Measurements from ENCODE around the gene TNS3.

Gene TNS3

DNA sequence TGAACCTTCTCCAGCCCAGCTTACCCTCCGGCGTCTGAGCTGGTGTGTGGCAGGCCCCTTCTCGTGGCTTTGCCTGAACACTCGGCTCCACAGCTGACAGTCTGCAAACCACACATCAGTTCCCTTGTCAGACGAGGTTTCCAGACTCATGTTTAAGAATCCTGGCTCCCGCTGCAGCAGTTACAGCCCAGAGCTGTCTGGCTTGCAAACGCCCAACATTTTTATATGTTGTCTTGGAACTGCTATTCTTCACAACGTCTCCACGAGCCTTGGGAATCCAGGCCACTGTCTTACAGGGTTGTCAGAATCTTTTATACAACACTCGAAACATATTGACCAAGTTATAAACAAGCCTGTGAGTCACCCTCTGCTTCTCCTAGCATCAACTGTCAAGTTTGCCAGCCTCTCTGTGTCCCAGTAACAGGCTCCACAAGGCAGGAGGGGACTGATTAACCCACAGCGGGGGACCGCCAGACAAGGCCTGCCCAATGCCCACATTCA, 68.1 kb downstream of the TNS3 start:
- in situ Hi-C loops (cut with MboI; ENCODE audit: low pct_unique_long_range_greater_than_20kb, low sequenced_read_pairs, unreplicated experiment) = no loop called here
- no peak for DNase-seq (ENCODE audit: low spot score)
- TF ChIP-seq, protein P1, sequence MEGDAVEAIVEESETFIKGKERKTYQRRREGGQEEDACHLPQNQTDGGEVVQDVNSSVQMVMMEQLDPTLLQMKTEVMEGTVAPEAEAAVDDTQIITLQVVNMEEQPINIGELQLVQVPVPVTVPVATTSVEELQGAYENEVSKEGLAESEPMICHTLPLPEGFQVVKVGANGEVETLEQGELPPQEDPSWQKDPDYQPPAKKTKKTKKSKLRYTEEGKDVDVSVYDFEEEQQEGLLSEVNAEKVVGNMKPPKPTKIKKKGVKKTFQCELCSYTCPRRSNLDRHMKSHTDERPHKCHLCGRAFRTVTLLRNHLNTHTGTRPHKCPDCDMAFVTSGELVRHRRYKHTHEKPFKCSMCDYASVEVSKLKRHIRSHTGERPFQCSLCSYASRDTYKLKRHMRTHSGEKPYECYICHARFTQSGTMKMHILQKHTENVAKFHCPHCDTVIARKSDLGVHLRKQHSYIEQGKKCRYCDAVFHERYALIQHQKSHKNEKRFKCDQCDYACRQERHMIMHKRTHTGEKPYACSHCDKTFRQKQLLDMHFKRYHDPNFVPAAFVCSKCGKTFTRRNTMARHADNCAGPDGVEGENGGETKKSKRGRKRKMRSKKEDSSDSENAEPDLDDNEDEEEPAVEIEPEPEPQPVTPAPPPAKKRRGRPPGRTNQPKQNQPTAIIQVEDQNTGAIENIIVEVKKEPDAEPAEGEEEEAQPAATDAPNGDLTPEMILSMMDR (IDR thresholded peaks at IDR 0.05; ENCODE audit: extremely low read depth, insufficient read depth, missing control alignments) = no peak

DNA sequence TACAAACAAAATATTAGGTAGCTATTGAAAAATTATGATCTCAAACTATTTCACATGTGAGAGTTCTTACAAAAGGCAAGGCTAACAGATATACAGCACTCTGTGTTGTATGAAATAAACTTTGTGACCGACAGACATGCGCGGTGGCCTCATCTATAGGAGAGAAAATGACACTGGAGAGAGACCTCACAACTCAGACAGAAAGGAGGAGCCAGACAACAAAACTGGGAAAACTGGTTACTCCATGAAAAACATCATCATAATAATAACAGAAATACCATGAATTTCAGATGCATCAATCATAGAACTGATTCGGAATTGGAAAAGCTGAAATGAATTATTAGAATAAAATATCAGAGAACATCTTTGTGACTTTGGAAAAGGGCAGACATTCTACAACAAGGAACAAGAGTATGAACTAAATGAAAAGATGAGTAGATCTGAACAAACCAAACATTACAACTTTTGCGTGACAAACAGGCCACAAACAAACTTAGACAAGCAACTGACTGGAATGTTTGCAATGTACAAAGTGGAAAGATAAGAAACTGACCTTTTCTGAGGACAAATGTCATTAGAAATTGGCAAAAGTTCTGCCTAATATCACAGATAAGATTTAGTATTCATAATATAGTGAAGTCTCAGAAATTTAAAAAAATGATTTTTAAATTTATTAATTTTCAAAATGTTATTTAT, 69.3 kb downstream of the TNS3 start:
- in situ Hi-C loops (cut with MboI; ENCODE audit: low pct_unique_long_range_greater_than_20kb, low sequenced_read_pairs, unreplicated experiment) = no loop called here
- no peak for DNase-seq (ENCODE audit: low spot score)
- TF ChIP-seq, protein P1 (IDR thresholded peaks at IDR 0.05; ENCODE audit: extremely low read depth, insufficient read depth, missing control alignments) = no peak

DNA sequence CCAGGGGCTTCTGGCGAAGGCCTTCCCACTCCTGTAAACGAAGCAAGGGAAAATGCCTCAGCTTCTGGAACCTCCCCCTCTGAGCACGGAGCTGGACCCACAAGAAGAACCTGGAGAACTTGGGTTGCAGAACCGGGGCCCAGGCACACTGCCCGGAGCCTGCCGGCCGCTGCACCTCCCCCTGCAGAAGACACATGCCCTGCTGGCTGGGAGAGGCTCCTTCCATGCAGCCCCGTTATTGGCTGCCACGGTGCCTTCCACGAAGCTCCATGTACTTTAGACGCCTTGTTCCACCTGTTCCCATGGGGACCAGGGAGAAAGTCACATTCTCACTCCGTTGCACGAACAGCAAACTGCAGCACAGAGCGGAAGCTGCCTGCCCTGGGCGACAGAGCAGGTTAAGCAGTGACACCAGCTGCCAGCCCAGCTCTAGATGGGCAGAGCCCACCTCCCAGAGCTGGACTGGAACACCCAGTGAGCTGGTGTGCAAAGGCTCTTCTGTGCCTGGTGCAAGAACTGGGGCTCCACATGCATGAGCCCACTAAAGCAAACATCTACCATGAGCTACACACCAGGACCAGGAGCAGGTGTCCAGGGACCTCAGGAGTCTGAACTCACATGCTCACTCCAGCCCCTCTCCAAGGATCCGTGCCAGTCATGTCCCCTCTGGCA, 70.1 kb downstream of the TNS3 start:
- TF ChIP-seq, protein P1 (IDR thresholded peaks at IDR 0.05; ENCODE audit: extremely low read depth, insufficient read depth, missing control alignments) = no peak
- in situ Hi-C loops (cut with MboI; ENCODE audit: low pct_unique_long_range_greater_than_20kb, low sequenced_read_pairs, unreplicated experiment) = no loop called here
- no peak for DNase-seq (ENCODE audit: low spot score)

DNA sequence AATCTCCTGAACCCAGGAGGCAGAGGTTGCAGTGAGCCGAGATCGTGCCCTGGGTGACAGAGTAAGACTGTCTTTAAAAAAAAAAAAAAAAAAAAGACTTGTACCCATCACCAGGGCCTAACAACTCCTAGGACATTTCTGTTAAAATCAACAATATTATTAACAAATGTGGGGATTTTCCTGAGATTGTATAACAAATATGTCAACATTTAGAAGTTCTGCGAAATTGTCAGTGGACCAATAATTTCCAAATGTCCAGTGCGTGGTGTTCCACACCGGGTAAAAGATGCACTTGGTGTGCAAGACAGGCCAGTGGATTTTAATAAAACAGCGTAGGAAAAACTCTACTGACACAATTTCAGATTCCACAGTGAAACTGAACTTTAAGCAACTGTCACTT, 71.1 kb downstream of the TNS3 start:
- TF ChIP-seq, protein P1 (IDR thresholded peaks at IDR 0.05; ENCODE audit: extremely low read depth, insufficient read depth, missing control alignments) = no peak
- no peak for DNase-seq (ENCODE audit: low spot score)
- in situ Hi-C loops (cut with MboI; ENCODE audit: low pct_unique_long_range_greater_than_20kb, low sequenced_read_pairs, unreplicated experiment) = no loop called here

DNA sequence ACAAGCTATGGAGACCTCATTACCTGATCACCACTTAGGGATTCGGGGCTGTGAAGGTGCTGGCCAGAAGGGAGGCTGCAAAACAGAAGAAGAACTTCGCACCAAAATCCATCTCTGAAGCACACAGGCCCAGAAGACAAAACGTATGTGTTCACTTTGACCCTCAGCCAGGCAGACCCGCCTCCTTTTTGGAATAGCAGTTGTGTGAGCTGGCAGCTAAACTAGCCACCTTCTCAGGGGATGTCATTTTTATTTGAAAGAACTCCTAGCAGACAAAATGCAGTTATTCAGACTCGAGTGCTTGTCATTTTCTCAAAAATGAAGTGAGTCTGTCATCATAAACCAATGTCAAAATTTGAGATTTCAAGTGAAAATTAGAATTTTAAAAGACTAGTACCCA, 71.7 kb downstream of the TNS3 start:
- TF ChIP-seq, protein P1 (IDR thresholded peaks at IDR 0.05; ENCODE audit: extremely low read depth, insufficient read depth, missing control alignments) = no peak
- in situ Hi-C loops (cut with MboI; ENCODE audit: low pct_unique_long_range_greater_than_20kb, low sequenced_read_pairs, unreplicated experiment) = no loop called here

DNA sequence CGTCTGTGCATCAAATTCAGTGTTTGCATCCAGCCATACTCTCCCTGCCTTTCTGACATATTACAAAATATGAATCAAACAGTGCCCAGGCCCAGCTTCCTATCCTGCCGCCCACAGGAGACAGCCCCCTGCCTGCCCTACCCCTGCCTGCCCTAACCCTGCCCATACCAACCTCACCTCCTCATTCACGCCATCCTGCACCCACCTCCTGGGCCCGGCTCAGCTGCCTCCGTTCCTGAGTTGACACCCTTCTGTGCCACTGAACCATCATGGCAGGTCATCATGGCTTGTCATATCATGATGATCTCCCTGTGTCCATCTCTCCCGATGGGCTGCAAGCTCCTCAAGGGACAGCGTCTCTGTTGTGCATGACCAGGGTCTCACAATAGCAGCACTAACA, 72.3 kb downstream of the TNS3 start:
- in situ Hi-C loops (cut with MboI; ENCODE audit: low pct_unique_long_range_greater_than_20kb, low sequenced_read_pairs, unreplicated experiment) = no loop called here
- TF ChIP-seq, protein P1 (IDR thresholded peaks at IDR 0.05; ENCODE audit: extremely low read depth, insufficient read depth, missing control alignments) = no peak
- DNase-seq (ENCODE audit: low spot score) = no peak

More for the DNA sequence above, 71.7 kb downstream of the TNS3 start:
- no peak for DNase-seq (ENCODE audit: low spot score)
